T-helper 17 cell (primary cell): Measurements from ENCODE around the gene ADGRG3. TPM values are rescaled to one million over a fixed set of nuclear protein-coding genes. Genes with fewer than 3 reads are reported as not detected.
A peak's percentile ranks its signal among the peaks of the same experiment; 100 is the strongest.

Source experiments
- ATAC-seq: fragments of 150-1000 bp; cut with Tn5 transposase; 2 replicates; pipeline ENCODE4 v1.10.0; 2021; ENCODE audit warnings: mild to moderate bottlenecking, moderate library complexity
- DNase-seq, 3 donors: peaks; one replicate each; pipeline versions ENCODE4 v3.0.0 to v3.0.0-alpha.2; 2020 to 2021
- H3K9me3 ChIP-seq: one replicate; pipeline ENCODE4 v1.7.0; 2013; ENCODE audit warnings: low read length, mild to moderate bottlenecking; ENCODE audit not compliant: control insufficient read depth, poor library complexity, severe bottlenecking
- H3K27ac Mint-ChIP-seq: one replicate; pipeline ENCODE4 v1.8.0; 2022; ENCODE audit warnings: mild to moderate bottlenecking, moderate library complexity, mixed read lengths
- H3K27me3 Mint-ChIP-seq: one replicate; pipeline ENCODE4 v1.8.0; 2022; ENCODE audit warnings: mixed read lengths
- H3K36me3 Mint-ChIP-seq: one replicate; pipeline ENCODE4 v1.8.0; 2022; ENCODE audit warnings: low read depth, mixed read lengths
- H3K4me1 Mint-ChIP-seq: one replicate; pipeline ENCODE4 v1.8.0; 2022; ENCODE audit warnings: mild to moderate bottlenecking, mixed read lengths
- H3K4me3 Mint-ChIP-seq: one replicate; pipeline ENCODE4 v1.8.0; 2022; ENCODE audit warnings: mild to moderate bottlenecking, moderate library complexity, mixed read lengths
- total RNA-seq, 4 donors: library from RNA in 2 of 4; stranded (reverse) in 2 of 4; gene quantifications; one replicate each; pipeline ENCODE4 v1.2.3 and lab custom pipeline; 2022 to 2026

Gene ADGRG3
- total RNA-seq, 2 donors from 2014 or later = 0.75 to 0.99 TPM

- no peak for ATAC-seq
- Mint-ChIP-seq H3K27ac (no peak overlapping the region), H3K4me3 (no peak overlapping the region), H3K4me1 (peaks cover 9% of the 10 kb centered on the region), H3K27me3 (no peaks in the 10 kb centered on the region), H3K36me3 (no peaks in the 10 kb centered on the region)
- H3K9me3 ChIP-seq = no peaks in the 10 kb centered on the region
- no peak for DNase-seq
Observed at GRCh38 chr16:57645691-57646387, 22.3 kb upstream of the ADGRG3 start.

- H3K4me1 Mint-ChIP-seq = peaks cover 14% of the 10 kb centered on the region
- no peaks in the 10 kb centered on the region for H3K36me3 Mint-ChIP-seq
- no peaks in the 10 kb centered on the region for H3K27me3 Mint-ChIP-seq
- ATAC-seq (no peak), DNase-seq (no peak)
- no peak overlapping the region for H3K27ac Mint-ChIP-seq
- no peaks in the 10 kb centered on the region for H3K9me3 ChIP-seq
- H3K4me3 Mint-ChIP-seq = no peak overlapping the region
Observed at GRCh38 chr16:57646388-57647039, 21.6 kb upstream of the ADGRG3 start.

GRCh38 chr16:57647136-57647875 lies 20.8 kb upstream of the ADGRG3 start:
- no peak overlapping the region for H3K27ac Mint-ChIP-seq
- H3K36me3 Mint-ChIP-seq = no peaks in the 10 kb centered on the region
- H3K9me3 ChIP-seq = no peaks in the 10 kb centered on the region
- no peak for ATAC-seq
- no peak for DNase-seq
- H3K4me1 Mint-ChIP-seq = peaks cover 22% of the 10 kb centered on the region
- no peaks in the 10 kb centered on the region for H3K27me3 Mint-ChIP-seq
- H3K4me3 Mint-ChIP-seq = no peak overlapping the region

- Mint-ChIP-seq H3K27ac (peak overlapping the region; percentile 72), H3K4me1 (peaks cover 22% of the 10 kb centered on the region)
- no peak for ATAC-seq
Observed at GRCh38 chr16:57648125-57648524, 20.0 kb upstream of the ADGRG3 start.

GRCh38 chr16:57648581-57649442 lies 19.3 kb upstream of the ADGRG3 start:
- Mint-ChIP-seq H3K27me3 (no peaks in the 10 kb centered on the region), H3K36me3 (no peaks in the 10 kb centered on the region), H3K4me1 (peaks cover 25% of the 10 kb centered on the region), H3K4me3 (no peak overlapping the region), H3K27ac (peak overlapping the region; percentile 72)
- DNase-seq (peak; percentile 71 to 85 (median 73)), ATAC-seq (peak; percentile 86)
- H3K9me3 ChIP-seq = no peaks in the 10 kb centered on the region

More at GRCh38 chr16:57648125-57648524, 20.0 kb upstream of the ADGRG3 start:
- no peaks in the 10 kb centered on the region for H3K9me3 ChIP-seq
- no peak for DNase-seq
- H3K4me3 Mint-ChIP-seq = no peak overlapping the region
- no peaks in the 10 kb centered on the region for H3K36me3 Mint-ChIP-seq
- no peaks in the 10 kb centered on the region for H3K27me3 Mint-ChIP-seq

GRCh38 chr16:57649443-57649751 lies 18.7 kb upstream of the ADGRG3 start:
- DNase-seq (no peak), ATAC-seq (no peak)
- Mint-ChIP-seq H3K27me3 (no peaks in the 10 kb centered on the region), H3K36me3 (no peaks in the 10 kb centered on the region), H3K27ac (no peak overlapping the region), H3K4me3 (no peak overlapping the region), H3K4me1 (peaks cover 27% of the 10 kb centered on the region)
- H3K9me3 ChIP-seq = no peaks in the 10 kb centered on the region

GRCh38 chr16:57649846-57650245 lies 18.3 kb upstream of the ADGRG3 start:
- DNase-seq = no peak
- H3K4me3 Mint-ChIP-seq = no peak overlapping the region
- no peak for ATAC-seq
- no peak overlapping the region for H3K27ac Mint-ChIP-seq
- no peaks in the 10 kb centered on the region for H3K9me3 ChIP-seq
- no peaks in the 10 kb centered on the region for H3K36me3 Mint-ChIP-seq
- peaks cover 27% of the 10 kb centered on the region for H3K4me1 Mint-ChIP-seq
- H3K27me3 Mint-ChIP-seq = no peaks in the 10 kb centered on the region

GRCh38 chr16:57651344-57652333 lies 16.5 kb upstream of the ADGRG3 start:
- ATAC-seq (peak; percentile 83), DNase-seq (peak in 1 of 3 donors; percentile 13)
- H3K4me1 Mint-ChIP-seq = peaks cover 31% of the 10 kb centered on the region
- no peaks in the 10 kb centered on the region for H3K9me3 ChIP-seq
- peak overlapping the region; percentile 84 for H3K27ac Mint-ChIP-seq
- H3K36me3 Mint-ChIP-seq = no peaks in the 10 kb centered on the region
- H3K4me3 Mint-ChIP-seq = peak overlapping the region; percentile 52
- H3K27me3 Mint-ChIP-seq = no peaks in the 10 kb centered on the region

GRCh38 chr16:57652695-57653471 lies 15.2 kb upstream of the ADGRG3 start:
- no peaks in the 10 kb centered on the region for H3K27me3 Mint-ChIP-seq
- peak overlapping the region; percentile 12 for H3K4me3 Mint-ChIP-seq
- no peaks in the 10 kb centered on the region for H3K36me3 Mint-ChIP-seq
- no peaks in the 10 kb centered on the region for H3K9me3 ChIP-seq
- peaks cover 32% of the 10 kb centered on the region for H3K4me1 Mint-ChIP-seq
- H3K27ac Mint-ChIP-seq = peak overlapping the region; percentile 84
- DNase-seq (no peak), ATAC-seq (no peak)

- peaks cover 33% of the 10 kb centered on the region for H3K4me1 Mint-ChIP-seq
- H3K27ac Mint-ChIP-seq = no peak overlapping the region
- ATAC-seq = no peak
- no peaks in the 10 kb centered on the region for H3K9me3 ChIP-seq
- H3K4me3 Mint-ChIP-seq = no peak overlapping the region
- no peak for DNase-seq
- H3K27me3 Mint-ChIP-seq = no peaks in the 10 kb centered on the region
- no peaks in the 10 kb centered on the region for H3K36me3 Mint-ChIP-seq
Observed at GRCh38 chr16:57653936-57654335, 14.2 kb upstream of the ADGRG3 start.

- ATAC-seq (no peak), DNase-seq (no peak)
- Mint-ChIP-seq H3K27me3 (no peaks in the 10 kb centered on the region), H3K36me3 (no peaks in the 10 kb centered on the region), H3K27ac (peak overlapping the region; percentile 72), H3K4me3 (no peak overlapping the region), H3K4me1 (peaks cover 25% of the 10 kb centered on the region)
- no peaks in the 10 kb centered on the region for H3K9me3 ChIP-seq
Observed at GRCh38 chr16:57656342-57656955, 11.7 kb upstream of the ADGRG3 start.
